GM21367 (cell line): ENCODE results near the gene PDE8A.

Experiments
- ATAC-seq: cut with Tn5 transposase; IDR thresholded peaks from one replicate; pipeline ENCODE4 v1.9.1; 2021; ENCODE audit not compliant: unreplicated experiment

Gene PDE8A

DNA sequence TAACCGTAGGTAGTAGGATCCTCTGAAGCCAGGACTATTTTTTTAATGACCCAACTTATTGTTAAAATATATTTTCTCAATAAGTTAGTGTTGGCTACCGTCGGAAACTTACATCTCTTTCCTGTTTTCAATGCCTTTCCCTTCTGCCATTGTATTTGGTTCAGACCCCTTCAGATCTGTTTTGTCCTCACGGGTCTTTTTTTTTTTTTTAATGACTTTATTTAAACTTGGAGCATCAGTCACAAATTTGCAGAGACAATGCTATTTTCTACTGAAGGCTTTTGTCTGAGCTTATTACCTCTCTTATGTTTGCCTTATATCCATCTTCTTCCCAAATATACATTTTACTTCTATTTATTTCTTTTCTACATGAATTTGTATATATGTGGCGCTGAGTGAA, 47.6 kb downstream of the PDE8A start:
- no peak for ATAC-seq

DNA sequence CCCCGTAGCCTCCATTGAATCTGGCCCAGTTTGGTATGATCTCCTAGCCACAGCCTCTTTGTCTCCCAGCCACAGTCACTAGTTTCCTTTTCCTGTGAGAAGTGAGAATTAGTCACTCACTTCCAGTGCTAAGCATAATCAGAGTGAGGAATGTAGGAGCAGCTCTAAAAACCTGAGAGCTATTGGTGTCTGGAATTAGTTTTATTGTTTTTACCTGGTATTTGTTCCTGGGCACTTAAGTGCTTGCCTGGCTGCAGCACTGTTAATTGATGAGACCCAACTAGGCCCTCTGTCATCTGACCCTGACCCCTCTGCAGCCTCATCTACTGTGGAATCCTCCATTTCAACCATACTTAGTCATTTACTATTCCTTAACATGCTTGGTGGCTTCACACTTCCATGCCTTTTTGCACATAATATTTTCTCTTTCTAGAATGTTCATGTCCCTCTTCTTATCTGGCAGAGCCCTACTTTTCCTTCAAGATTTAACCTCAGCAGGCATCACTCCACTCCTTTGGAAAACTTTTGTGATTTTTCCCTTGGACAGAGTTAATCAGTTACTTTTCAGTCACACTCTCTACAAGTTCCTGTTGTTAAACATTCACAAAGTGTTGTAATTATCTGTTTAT, 48.8 kb downstream of the PDE8A start:
- ATAC-seq, result no peak

DNA sequence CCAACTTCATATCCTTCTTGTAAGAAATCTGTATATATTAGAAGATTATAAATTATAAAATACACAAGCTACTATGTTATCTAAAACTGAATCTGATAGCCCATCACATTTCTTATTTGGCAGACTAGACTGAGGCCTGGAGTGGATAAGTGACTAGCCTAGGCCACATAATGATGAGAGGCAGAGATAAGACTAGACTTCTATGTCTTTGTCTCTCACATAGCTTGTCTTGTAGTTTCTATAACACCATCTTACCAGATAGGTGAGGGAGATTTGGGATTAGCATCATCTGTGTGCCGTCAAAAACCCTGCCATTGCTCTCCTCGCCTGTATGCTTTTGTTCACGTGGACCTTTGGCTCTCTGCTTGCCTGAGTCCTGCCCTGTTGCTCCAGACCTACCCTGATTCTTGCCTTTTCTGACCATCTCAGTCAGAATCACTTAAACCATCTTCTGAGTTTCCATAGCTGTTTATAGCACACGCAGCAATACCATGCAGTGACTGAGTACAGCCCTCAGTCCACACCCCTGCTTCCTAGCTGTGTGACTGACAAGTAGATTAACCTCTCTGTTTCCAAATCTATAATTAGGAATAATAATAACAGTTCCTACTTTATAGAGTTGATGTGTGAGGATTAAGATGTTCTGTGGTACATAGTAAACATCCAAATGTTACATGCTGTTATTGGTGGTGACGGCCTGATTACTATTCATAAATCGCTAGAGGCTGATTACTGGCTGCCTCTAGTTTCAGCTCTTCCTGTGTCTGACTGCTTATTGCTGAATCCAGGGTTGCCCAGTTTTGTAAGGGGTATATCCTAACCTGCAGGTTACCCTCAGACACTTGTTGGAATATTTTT, 49.7 kb downstream of the PDE8A start:
- no peak for ATAC-seq

DNA sequence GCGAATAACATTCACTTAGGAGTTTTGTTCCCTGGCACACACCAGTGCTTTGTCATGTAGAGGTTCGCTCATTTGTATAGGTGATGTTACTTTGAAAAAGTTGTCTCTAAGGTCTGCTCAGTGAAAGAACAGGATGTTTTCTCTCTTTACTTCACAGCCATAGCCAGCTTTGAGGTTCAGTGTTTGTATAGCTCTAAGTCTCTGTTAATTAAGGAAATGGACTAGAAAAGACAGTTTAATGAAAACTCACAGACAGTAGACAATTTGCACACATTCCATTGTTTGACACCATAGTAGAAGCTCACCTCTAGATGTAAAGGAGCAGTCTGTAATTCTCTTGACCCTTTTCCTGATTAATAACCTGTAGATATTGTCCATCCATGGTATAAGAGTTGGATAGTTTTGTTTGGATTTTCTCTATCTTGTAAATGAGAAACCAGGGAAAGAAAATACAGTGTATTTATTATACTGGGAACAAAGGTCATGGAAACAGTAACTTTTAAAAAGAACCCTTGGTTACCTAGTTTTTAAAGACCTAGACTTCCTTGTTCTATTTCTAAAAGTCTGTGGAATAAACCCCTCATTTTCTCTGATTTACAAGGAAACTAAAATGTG, 50.4 kb downstream of the PDE8A start:
- no peak for ATAC-seq

DNA sequence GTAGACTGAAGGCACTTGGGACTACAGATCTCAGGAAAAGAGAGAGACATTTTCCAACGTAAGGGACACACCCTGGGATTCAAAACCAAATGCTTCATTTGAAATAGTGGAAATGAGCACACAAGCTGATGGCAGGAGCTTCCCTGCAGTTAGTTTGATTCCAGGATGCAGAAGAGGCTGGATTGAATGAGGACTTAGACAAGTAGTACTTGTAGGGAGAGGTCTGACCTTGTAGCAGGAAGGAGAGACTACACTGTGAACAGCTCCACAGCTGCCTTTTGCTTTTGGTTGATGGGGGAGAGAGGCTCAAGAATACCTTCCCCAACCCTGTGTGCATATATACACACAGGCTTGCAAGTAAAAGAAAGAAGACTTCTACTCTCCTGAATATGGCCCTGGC, 51.5 kb downstream of the PDE8A start:
- ATAC-seq, result no peak

DNA sequence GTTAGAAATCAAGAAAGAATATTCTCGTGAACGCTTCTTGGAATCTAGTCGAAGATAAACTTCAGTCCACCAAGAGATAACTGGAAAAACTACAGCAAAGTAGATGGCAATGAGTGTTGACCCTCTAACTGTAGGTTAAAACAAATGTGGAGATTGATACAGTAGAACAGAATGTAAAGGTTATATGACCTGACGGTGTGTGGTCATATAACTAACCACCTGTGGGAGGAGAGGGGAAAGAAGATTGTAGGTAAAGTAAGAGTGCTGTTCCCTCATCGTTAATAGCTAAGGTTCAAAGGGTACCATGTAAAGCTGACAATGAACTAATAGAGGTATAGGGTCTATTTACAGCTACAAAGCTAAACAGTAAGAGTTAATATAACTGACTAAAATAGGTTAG, 52.6 kb downstream of the PDE8A start:
- ATAC-seq, result no peak

DNA sequence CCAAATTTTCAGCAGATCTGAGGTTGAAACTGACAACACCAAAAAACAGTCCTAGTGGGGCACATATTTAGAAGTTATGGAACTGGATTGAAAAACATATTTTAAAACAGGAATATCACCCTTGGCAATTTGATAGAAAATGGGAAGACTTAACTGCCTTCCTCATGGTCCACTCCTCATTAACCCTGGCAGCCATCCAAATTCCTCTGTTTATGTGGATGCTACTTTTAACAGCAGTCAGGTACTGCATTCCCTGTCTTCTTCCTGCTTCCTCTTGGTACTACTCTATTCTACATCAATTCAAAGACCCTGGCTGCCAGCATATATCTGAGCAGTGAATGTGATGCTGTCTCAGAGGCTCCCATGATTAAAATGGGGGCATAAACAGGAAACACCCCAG, 54.3 kb downstream of the PDE8A start:
- ATAC-seq, result no peak

DNA sequence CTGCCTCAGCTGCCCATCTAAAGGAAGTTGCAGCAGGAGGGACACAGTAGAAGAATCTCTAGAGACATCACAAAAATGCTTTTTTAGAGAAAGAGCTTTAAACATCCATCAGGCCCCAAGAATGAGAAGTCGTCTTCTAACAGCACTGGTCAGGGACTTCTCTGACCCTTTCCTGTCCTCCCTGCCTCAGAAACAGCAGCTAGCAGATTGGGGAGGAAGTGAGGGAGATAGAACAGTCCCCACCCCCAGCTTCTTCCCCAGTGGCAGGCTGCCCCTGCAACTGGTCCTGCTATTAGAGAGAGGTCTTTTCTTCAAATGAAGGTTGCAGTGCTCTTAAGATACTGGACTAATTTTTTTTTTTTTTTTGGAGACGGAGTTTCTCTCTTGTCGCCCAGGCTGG, 55.1 kb downstream of the PDE8A start:
- no peak for ATAC-seq

DNA sequence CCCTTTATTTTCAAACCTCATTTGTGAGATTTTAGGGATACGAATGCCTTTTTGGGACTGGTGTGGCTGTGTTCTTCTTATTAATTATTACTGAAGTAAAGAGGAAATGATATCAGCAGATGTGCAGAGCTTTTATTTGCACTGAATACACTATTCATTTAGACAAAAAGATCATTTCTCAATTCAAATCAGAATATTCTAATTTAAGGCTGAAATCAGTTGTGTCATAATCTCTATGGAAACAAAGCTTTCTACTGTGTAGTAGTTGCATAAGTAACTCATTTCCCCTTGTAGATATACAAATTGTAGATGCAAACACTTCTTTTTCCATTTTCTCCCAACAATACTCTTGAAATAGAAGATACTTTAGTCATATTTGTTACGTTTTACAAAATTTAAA, 56.0 kb downstream of the PDE8A start:
- ATAC-seq, result no peak

DNA sequence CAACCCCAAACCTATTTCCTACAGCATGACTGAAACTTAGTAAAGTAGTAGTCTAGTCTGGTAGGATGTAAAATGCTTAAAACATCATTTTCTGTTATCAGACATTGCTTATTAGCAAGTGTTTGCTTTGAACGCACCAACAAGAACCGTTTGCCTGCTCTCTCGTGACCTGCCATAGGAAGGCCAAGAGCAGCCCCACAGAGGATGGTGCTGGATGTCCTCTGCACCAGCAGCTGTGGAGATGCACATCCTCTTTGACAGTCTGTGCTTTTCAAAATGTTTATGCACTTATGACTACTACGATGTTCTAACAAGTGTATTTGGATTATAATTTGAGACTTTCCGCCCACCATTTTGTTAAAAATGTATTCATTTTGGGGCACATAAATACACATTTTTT, 59.6 kb downstream of the PDE8A start:
- ATAC-seq, result no peak

DNA sequence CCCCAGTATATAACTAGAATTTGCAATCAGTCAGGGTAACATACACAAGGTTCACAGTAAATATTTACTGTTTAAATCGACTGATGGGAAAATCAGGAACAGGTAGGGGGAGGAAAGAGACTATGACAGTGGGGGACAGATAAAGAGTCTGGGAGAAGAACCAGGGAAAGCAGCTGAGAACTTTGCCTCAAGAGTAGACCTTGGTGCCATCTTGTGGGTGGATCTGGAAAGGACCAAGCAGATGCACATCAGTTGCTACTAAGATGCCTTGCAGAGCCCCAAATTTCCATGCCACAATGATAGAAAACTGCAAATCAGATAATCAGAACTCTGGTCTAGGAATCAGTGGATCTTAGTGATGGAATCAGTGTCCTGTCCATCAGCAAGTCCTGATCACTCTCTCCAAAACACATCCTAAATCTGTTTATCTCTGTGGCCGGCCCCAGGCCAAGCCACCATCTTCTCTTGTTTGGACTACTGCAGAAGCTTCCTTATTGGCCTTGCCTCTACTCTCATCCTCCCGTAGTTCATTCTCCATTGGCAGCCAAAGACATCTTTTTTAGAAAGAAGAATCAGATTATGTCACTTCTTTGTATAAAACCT, 62.7 kb downstream of the PDE8A start:
- no peak for ATAC-seq

DNA sequence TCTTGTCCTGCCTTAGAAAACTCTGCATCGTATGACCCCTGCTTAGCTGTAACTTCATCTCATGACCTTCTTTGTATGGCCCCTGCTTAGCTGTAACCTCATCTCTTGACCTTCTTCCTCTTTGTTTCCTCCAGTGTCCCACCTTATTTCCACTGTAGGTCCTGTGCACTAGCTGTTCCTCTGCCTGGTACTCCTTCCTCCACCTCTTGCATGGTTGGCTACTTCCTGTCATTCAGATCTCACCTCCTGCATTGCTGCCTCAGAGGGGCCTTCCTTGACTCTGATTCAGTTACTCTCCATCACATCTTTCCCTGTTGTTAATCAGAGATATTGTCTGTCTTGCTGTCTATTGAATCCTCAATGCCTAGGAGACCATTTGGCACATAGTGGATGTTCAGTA, 63.2 kb downstream of the PDE8A start:
- no peak for ATAC-seq

DNA sequence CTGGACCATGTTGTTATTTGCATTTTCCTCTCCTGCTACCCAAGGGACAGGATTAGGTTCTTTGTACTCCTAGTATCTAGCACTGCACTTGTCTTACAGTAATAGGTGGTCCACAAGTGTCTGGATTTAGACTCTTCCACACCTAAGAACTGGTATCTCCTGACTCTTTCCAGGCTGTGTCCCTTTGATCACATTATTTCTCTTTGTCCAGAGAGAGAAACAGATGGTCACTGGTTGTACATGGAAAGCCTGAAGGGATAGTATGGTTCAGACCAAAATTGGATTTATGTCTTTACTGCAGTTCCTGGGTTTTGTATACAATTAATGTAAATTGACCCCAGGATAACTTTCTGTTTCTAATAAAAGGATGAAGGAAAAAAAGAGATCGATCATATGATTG, 64.0 kb downstream of the PDE8A start:
- no peak for ATAC-seq

DNA sequence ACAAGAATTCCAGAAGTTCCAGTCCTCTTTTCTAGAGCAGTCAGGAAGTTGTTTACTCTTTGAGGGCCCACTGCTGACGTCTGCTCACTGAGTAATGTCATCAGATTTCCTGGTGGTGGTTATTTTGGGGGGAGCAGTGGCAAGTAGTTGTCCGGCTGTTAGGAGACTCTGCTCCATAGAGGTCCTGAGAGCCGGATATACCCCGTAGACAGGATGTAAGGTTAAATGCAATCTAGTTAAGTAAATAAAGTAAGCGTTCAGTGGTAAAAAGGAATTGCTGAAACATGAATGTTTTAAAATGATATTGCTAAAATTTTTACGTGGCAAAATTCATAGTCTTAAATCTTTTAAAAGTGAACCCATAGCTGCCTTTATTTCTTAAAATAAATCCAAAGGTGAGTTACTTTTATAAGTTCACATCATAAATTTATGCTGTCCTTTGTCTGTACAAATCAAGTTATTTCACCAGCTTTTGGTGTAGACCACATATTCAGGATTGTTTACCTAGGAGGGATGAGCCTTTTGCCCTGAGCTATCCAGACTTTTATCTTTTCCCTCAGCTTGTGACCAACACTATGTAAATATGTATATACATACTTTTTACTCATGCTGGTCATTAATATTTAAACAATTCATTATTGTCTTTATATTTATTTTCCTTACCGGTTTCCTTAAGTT, 65.8 kb downstream of the PDE8A start:
- no peak for ATAC-seq

DNA sequence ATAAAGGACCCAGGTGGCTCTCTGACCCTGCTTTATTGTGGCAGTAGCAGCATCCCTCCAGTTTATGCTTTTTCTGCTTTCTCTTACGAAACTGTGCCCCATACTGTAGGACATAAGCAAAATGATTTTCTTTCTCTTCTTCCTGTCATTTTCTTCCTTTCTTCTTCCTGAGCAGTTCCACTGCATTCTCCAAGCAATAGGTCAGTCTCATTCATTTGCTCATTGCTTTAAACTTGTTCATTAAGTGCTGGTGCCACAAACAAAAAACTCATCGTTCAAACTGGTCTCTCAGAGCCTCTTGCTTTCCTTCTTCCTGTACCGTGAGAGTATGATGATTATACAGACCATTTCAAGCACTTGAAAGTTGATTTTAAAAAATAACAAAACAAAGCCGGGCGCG, 66.8 kb downstream of the PDE8A start:
- no peak for ATAC-seq

DNA sequence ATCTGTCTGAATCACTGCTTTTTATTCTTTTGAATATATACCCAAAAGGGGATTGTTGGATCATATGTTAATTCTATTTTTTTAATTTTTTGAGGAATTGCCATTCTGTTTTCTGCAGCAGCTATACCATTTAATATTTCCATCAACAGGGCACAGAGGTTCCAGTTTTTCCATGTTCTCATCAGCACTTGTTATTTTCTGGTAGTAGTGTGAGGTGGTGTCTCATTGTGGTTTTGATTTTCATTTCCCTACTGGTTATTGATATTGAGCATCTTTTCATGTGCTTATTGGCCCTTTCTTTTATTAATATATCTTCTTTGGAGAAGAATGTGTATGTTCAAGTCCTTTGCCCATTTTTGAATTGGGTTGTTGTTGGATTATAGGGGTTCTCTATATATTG, 68.1 kb downstream of the PDE8A start:
- no peak for ATAC-seq

DNA sequence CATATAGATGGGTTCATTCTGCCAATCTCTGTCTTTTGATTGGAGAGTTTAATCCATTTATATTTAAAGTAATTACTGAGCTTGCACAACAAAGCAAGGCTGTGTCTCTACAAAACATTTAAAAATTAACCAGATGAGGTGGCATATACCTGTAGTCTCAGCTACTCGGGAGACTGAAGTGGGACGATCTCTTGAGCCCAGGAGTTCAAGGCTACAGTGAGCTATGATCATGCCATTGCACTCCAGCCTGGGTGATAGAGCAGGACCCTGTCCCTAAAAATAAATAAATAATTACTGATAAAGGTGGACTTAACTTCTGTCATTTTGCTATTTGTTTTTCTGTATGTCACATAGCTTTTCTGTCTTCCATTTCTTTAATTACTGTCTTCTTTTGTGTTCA, 78.1 kb downstream of the PDE8A start:
- no peak for ATAC-seq

DNA sequence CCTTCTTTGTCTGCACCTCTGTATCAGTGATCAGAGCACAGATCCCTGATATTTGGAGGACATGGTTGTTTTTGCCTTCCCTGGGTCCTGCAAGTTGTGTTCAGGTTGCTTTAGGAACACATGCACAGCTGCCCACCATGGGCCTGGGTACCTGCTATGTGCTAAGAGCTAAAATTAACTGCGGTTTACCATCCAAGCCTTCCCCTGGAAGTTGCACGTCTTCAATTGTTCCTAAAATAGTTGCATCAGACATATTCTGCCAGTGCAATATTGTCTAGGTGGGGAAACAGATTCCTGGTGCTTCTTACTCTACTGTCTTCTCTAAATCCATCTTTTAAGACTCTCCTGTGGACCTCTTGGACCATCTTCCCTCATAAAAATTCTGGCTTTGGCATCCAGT, 80.9 kb downstream of the PDE8A start:
- ATAC-seq, result no peak

DNA sequence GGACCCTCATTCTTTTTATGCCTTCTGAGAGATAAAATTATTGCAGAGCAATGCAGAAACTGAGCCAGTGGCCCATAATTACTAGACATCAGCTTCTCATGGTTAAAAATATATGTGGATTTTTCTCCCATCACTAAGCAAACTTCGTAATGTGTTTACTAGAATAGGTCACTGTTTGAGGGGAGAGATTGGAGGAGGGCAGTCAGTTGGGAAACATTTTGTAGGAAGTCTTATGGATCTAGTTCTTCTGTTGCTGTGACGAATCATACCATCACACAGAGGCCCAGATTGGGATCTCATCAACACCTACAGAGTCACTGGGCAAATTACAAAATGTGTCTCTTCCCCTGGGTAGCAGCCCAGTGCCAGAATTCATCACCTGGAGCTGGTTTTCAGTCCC, 81.4 kb downstream of the PDE8A start:
- no peak for ATAC-seq

DNA sequence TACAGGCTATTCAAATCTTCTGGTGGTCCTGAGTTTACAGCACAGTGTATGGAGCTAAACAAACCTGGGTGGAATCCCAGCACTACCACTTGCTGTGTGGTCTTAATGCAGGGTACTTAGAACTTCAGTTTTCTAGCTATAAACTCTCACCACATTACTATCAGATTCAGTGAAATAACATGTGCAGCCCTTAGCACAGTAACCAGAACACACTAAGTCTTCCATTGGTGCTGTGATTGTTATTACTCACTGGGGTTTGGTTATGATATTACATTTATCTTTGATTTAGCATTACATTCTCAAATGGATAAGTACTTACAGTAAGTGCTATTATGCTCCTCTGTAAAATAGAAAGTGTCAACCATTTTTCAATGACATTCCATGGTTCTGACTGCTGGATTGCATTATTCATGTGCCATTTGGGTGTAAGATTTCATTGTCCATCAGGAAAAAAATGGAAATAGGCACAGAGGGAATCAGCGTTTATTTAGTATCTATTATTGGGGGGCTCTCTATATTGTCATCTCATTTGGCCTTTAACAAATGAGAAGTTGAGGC, 81.9 kb downstream of the PDE8A start:
- no peak for ATAC-seq

DNA sequence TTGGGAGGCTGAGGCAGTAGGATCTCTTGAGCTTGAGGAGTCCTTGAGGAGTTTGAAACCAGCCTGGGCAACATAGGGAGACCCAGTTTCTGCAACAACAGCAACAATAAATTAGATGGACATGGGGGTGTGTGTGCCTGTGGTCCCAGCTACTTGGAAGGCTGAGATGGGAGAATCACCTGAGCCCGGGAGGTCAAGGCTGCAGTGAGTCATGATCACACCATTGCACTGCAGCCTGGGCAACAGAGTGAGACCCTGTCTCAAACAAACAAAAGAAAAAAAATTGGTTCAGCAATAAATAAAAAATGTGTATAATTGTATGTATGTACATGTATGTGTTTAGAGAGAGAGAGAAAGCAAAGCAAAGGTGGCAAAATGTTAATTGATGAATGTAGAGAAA, 83.1 kb downstream of the PDE8A start:
- ATAC-seq, result no peak
